NT2/D1 (cell line): Measurements from ENCODE around the gene FBXL17.

ENCODE experiments used
- YY1 ChIP-seq: IDR thresholded peaks from 2 replicates; pipeline ENCODE4 v1.6.1; 2011; ENCODE audit not compliant: insufficient read length, insufficient read depth
- ZNF274 ChIP-seq: IDR thresholded peaks from 2 replicates; pipeline ENCODE4 v1.6.1; 2011; ENCODE audit warnings: mild to moderate bottlenecking, low read depth, low read length

- no peak for TF ChIP-seq YY1
- no peak for TF ChIP-seq ZNF274
Observed at GRCh38 chr5:107993341-107993740, 388.6 kb downstream of the FBXL17 start.
